Esophagus muscularis mucosa (tissue), 4 donors: ENCODE results near the gene TTC34. TPM values are rescaled to one million over a fixed set of nuclear protein-coding genes. Genes with fewer than 3 reads are reported as not detected.

Experiments
- DNase-seq: peaks from one replicate; pipeline ENCODE4 v3.0.0-alpha.2; 2017; ENCODE audit errors: extremely low spot score
- H3K27ac ChIP-seq, 4 donors: fragments of 200-600 bp; sonication (generic); replicated peaks in 1 of 4; 1 replicate in 3 of 4; 2 replicates in 1 of 4; pipeline ENCODE4 v1.5.1; 2016 to 2019; ENCODE audit warnings: mild to moderate bottlenecking in 1 of 4
- H3K27me3 ChIP-seq, 4 donors: fragments of 200-600 bp; sonication (generic); one replicate each; pipeline versions ENCODE4 v1.5.1 to v1.6.0; 2016 to 2019
- H3K36me3 ChIP-seq, 4 donors: fragments of 200-600 bp; sonication (generic); one replicate each; pipeline ENCODE4 v1.5.1; 2016 to 2019
- H3K4me1 ChIP-seq, 4 donors: fragments of 200-600 bp; sonication (generic); one replicate each; pipeline ENCODE4 v1.5.1; 2016 to 2019
- H3K4me3 ChIP-seq, 4 donors: fragments of 200-600 bp; sonication (generic); 1 replicate in 2 of 4; 2 replicates in 2 of 4; pipeline ENCODE4 v1.5.1; 2016 to 2019; ENCODE audit warnings: mild to moderate bottlenecking in 4 of 4, moderate library complexity in 1 of 4
- H3K9me3 ChIP-seq, 4 donors: fragments of 200-600 bp; sonication (generic); 1 replicate in 3 of 4; 2 replicates in 1 of 4; pipeline ENCODE4 v1.5.1; 2016 to 2019
- CTCF ChIP-seq, 3 experiments: fragments of 200-600 bp in 2 of 3; fragments of 450-650 bp in 1 of 3; sonication (generic) in 2 of 3; IDR thresholded peaks; one replicate each; pipeline ENCODE4 v1.5.1; 2017 to 2019; ENCODE audit warnings: antibody characterized with exemption in 3 of 3, mild to moderate bottlenecking in 2 of 3, moderate library complexity in 1 of 3
- EP300 ChIP-seq: sonication (generic); formaldehyde crosslinking; IDR thresholded peaks from one replicate; pipeline ENCODE4 v1.6.1; 2017; ENCODE audit warnings: antibody characterized with exemption
- POLR2A ChIP-seq: fragments of 450-650 bp; IDR thresholded peaks from one replicate; pipeline ENCODE4 v1.6.1; 2017; ENCODE audit warnings: antibody characterized with exemption, moderate library complexity, mild to moderate bottlenecking, low read depth
- POLR2AphosphoS5 ChIP-seq, 2 donors: sonication (generic); formaldehyde crosslinking; IDR thresholded peaks; one replicate each; pipeline ENCODE4 v1.6.1; 2017; ENCODE audit warnings: antibody characterized with exemption in 2 of 2
- WGBS: methylation state at CpG from one replicate; pipeline ENCODE4 v1.1.5; 2018; 5-methylcytosine and 5-hydroxymethylcytosine counted together
- intact Hi-C: fragments of 100-400 bp; cut with DNase I; formaldehyde crosslinking; loops from one replicate; pipeline ENCODE4 v1.15.1; 2023
- total RNA-seq, 4 donors: library from RNA; depleted of rRNA; stranded (reverse); fragments of >200 nt; gene quantifications; one replicate each; pipeline versions ENCODE4 v1.1.0 to v1.2.1, GENCODE V29; 2016

The TTC34 gene
- total RNA-seq, 4 donors from 2014 or later = under 0.01 to 0.46 (median 0.10) TPM

GRCh38 chr1:2636733-2637132 lies 164.8 kb downstream of the TTC34 start:
- DNase-seq = no peak
- Histone ChIP-seq H3K4me1 (peaks cover 4 to 22% (median 17%) of the 10 kb centered on the region in 4 donors), H3K9me3 (peaks cover 0 to 5% (median 0%) of the 10 kb centered on the region in 4 donors), H3K27ac (no peak overlapping the region), H3K36me3 (no peaks in the 10 kb centered on the region), H3K27me3 (peaks cover 0 to 59% (median 24%) of the 10 kb centered on the region in 4 donors), H3K4me3 (no peak overlapping the region)
- intact Hi-C loops = no loop called here
- 82% methylated on average over 7 of the region's 7 CpGs for WGBS
- TF ChIP-seq CTCF (IDR thresholded peaks at IDR 0.05) (no peak), EP300 (no peak), POLR2A (no peak), POLR2AphosphoS5 (IDR thresholded peaks at IDR 0.05) (no peak)

GRCh38 chr1:2635361-2636010 lies 166.0 kb downstream of the TTC34 start:
- WGBS = 86% methylated on average over 2 of the region's 10 CpGs
- TF ChIP-seq EP300 (no peak), CTCF (IDR thresholded peaks at IDR 0.05) (no peak), POLR2AphosphoS5 (IDR thresholded peaks at IDR 0.05) (no peak), POLR2A (no peak)
- Histone ChIP-seq H3K36me3 (no peaks in the 10 kb centered on the region), H3K27me3 (peaks cover 0 to 71% (median 28%) of the 10 kb centered on the region in 4 donors), H3K4me3 (no peak overlapping the region), H3K4me1 (peaks cover 0 to 12% (median 8%) of the 10 kb centered on the region in 4 donors), H3K27ac (no peak overlapping the region), H3K9me3 (peaks cover 0 to 5% (median 0%) of the 10 kb centered on the region in 4 donors)
- intact Hi-C loops = no loop called here
- no peak for DNase-seq

GRCh38 chr1:2633936-2634491 lies 167.5 kb downstream of the TTC34 start:
- no peak for DNase-seq
- Histone ChIP-seq H3K27me3 (peaks cover 0 to 85% (median 37%) of the 10 kb centered on the region in 4 donors), H3K4me1 (peaks cover 2 to 13% (median 6%) of the 10 kb centered on the region in 4 donors), H3K27ac (no peak overlapping the region), H3K36me3 (no peaks in the 10 kb centered on the region), H3K9me3 (peaks cover 0 to 5% (median 0%) of the 10 kb centered on the region in 4 donors), H3K4me3 (no peak overlapping the region)
- TF ChIP-seq CTCF (IDR thresholded peaks at IDR 0.05) (no peak), POLR2AphosphoS5 (IDR thresholded peaks at IDR 0.05) (no peak), POLR2A (no peak), EP300 (no peak)
- WGBS = 52% methylated on average over 5 of the region's 8 CpGs
- intact Hi-C loops = no loop called here

GRCh38 chr1:2633366-2633935 lies 168.0 kb downstream of the TTC34 start:
- intact Hi-C loops = no loop called here
- DNase-seq = no peak
- H3K4me3 ChIP-seq = no peak overlapping the region
- TF ChIP-seq POLR2A (no peak), EP300 (no peak), CTCF (IDR thresholded peaks at IDR 0.05) (no peak), POLR2AphosphoS5 (IDR thresholded peaks at IDR 0.05) (no peak)
- no peak overlapping the region for H3K27ac ChIP-seq
- WGBS = 54% methylated on average over 4 of the region's 12 CpGs
- H3K36me3 ChIP-seq = no peaks in the 10 kb centered on the region
- peaks cover 4 to 18% (median 12%) of the 10 kb centered on the region in 4 donors for H3K4me1 ChIP-seq
- peaks cover 0 to 5% (median 0%) of the 10 kb centered on the region in 4 donors for H3K9me3 ChIP-seq
- peaks cover 0 to 91% (median 43%) of the 10 kb centered on the region in 4 donors for H3K27me3 ChIP-seq
